ENCODE results near the gene FAM50A.
A peak's percentile ranks its signal among the peaks of the same experiment; 100 is the strongest.
"Not testable (repeated sequence)": the region's sequence is repeated elsewhere in the genome, so short reads cannot be mapped to it uniquely, and the experiment has no call there.

The FAM50A gene

DNA sequence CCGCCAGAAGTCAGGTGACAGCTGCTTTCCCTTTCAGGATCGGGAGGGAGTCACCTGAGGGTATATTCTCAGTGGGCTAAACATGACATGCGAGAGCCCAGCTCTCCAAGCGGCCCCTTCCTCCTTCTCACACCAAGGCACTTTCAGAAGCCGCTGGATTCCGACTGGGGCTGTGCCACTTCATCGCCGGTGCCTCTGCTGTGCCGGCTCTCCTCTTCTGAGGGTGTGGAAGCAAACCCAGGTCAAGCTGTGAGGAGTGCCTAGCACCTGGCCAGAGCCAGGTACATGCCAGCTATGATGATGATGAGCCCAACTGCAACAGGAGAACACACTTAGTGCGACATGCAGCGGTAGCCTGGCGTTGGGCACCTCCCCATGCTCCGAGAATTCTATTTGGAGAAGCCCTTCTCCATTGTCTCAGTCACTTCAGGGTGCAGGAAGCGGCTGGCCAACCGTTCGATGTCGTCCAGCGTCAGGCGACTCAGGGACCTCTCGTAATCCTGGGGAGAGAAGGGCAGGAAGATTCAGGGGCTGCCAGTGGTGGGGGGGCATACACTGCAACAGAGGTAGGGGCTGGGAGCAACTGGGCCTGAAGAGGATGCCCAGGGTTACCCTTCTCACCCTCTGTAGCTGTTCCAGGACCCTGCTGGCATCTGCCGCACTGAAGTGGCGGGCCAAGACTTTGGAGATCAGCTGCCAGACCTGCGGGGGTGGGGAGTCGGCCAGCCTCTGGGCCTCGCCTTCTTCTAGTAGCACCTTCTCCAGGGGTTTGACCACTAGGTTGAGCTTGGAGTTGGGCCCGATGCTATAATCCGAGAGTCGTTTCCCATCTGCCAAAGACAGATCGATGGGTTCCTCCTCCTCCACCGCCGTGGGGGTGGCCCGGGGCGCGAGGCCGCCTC, 41.5 kb downstream of the FAM50A start:
- no peak for DNase-seq (ENCODE audit: low read depth)

GRCh38 chrX:154486052-154486395, 42.1 kb downstream of the FAM50A start:
- DNase-seq (ENCODE audit: low read depth): no peak

GRCh38 chrX:154486396-154487207, 42.7 kb downstream of the FAM50A start, which contains the start of gene UBL4A:
Gene UBL4A, minus strand, starts transcription at chrX:154486615. Its CDS starts 31 bp downstream, at chrX:154486584.
- peak; percentile 31 for DNase-seq (ENCODE audit: low read depth)

- DNase-seq (ENCODE audit: low read depth): no peak
Observed at GRCh38 chrX:154487518-154488290, 43.8 kb downstream of the FAM50A start.

- DNase-seq (ENCODE audit: low read depth): no peak
Observed at GRCh38 chrX:154488336-154489075, 44.6 kb downstream of the FAM50A start.

GRCh38 chrX:154489182-154489581, 45.2 kb downstream of the FAM50A start:
- no peak for DNase-seq (ENCODE audit: low read depth)

DNA sequence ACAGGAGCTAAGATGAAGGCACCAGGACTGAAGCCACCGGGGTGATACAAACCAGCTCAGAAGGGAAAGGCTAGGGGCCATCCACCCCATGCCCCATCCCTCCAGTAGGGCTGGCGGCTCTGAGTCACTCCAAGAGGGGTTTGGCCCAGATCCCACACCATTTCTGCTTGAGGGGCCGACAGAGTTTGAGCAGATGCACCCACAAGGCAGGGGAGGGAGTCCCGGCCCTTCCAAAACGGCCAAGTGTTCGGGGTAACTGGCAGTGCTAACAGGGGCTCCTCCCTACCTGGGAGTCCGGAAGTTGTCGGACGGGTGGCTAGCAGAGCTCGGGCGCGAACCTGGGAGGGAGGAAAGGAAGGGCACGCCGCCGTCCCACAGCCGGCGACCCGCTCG, 46.1 kb downstream of the FAM50A start:
- no peak for DNase-seq (ENCODE audit: low read depth)

DNA sequence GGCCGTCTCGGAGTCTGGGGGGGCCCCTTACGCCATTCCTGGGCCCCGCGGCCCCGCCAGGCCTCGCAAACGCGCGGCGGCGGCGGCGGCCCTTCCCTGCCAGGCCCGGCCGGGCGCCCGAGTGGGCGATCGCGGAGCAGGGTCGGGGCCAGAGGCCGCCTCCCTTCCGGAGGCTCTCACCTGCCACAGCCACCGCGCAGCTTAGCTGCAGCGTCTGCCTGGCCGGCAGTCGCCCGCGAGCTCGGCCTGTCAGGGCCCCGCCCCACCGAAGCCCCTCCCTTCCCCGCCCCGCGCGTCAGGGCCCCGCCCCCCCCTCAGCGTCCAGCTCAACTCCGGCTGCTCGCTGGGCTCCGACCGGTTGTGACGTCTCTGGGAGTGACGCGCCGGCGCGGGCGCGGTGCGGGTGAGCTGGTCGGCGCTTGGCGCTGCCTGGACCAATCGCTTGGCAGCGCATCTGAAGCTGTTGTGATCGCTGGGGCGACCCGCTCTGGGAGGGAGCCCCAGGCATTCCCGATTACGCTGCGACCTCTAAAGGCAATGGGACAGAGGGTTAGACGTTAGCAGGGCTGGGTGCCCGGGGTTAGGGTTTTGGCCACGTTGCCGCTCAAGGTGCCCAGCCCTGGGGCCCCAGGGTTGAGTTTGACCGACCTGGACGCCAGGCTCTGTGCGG, 46.6 kb downstream of the FAM50A start, which contains the start of gene SLC10A3:
TSS of gene SLC10A3 (minus strand) at position 216 of the 670 bp plus-strand sequence. CDS start 1,689 bp downstream, outside the sequence.
- DNase-seq (ENCODE audit: low read depth): peak; percentile 64

GRCh38 chrX:154494715-154495114, 50.8 kb downstream of the FAM50A start:
- DNase-seq (ENCODE audit: low read depth): no peak

- no peak for DNase-seq (ENCODE audit: low read depth)
Observed at GRCh38 chrX:154495472-154495922, 51.6 kb downstream of the FAM50A start.

GRCh38 chrX:154496591-154497137, 52.7 kb downstream of the FAM50A start:
- not testable (repeated sequence) for DNase-seq (ENCODE audit: low read depth)
